ENCODE data around the gene FKBP1C.
"Not testable (repeated sequence)": the region's sequence is repeated elsewhere in the genome, so short reads cannot be mapped to it uniquely, and the experiment has no call there.

DNA sequence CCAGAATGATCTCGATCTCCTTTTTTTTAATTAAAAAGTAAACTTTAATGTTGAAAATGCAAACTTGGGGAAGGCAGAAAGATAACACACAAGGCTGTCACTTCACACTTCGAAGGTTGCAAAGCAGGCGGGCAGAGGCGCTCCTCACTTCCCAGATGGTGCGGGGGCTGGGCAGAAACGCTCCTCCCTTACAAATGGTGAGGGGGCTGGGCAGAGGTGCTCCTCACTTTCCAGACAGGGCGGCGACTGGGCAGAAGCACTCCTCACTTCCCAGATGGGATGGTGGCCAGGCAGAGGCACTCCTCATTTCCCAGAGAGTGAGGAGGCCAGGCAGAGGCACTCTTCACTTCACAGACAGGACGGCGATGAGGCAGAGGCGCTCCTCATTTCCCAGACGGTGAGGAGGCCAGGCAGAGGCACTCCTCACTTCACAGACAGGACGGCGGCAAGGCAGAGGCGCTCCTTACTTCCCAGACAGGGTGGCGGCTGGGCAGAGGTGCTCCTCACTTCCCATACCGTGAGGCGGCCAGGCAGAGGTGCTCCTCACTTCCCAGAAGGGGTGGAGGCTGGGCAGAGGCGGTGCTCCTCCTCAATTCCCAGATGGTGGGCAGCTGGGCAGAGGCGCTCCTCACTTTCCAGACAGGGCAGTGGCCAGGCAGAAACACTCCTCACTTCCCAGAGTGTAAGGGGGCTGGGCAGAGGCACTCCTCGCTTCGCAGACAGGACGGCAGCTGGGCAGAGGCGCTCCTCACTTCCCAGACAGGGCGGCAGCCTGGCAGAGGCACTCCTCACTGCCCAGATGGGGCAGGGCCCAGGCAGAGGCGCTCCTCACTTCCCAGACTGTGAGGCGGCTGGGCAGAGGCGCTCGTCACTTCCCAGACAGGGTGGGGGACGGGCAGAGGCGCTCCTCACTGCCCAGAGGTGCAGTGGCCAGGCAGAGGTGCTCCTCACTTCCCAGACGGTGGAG is 16.9 kb downstream of the FKBP1C start:
- TF ChIP-seq, protein P1, sequence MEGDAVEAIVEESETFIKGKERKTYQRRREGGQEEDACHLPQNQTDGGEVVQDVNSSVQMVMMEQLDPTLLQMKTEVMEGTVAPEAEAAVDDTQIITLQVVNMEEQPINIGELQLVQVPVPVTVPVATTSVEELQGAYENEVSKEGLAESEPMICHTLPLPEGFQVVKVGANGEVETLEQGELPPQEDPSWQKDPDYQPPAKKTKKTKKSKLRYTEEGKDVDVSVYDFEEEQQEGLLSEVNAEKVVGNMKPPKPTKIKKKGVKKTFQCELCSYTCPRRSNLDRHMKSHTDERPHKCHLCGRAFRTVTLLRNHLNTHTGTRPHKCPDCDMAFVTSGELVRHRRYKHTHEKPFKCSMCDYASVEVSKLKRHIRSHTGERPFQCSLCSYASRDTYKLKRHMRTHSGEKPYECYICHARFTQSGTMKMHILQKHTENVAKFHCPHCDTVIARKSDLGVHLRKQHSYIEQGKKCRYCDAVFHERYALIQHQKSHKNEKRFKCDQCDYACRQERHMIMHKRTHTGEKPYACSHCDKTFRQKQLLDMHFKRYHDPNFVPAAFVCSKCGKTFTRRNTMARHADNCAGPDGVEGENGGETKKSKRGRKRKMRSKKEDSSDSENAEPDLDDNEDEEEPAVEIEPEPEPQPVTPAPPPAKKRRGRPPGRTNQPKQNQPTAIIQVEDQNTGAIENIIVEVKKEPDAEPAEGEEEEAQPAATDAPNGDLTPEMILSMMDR (conservative IDR thresholded peaks at IDR 0.05), result not testable (repeated sequence)
- not testable (repeated sequence) for TF ChIP-seq ZFX (IDR thresholded peaks at IDR 0.05)

All from C4-2B (cell line).